Heart right ventricle (tissue), 16 donors: ENCODE data around the gene POLN. TPM values are rescaled to one million over a fixed set of nuclear protein-coding genes. Genes with fewer than 3 reads are reported as not detected.

Source experiments
- ATAC-seq, 8 donors: fragments of 200-7000 bp; cut with Tn5 transposase; one replicate each; pipeline ENCODE4 v1.9.1; 2020; ENCODE audit warnings: mild to moderate bottlenecking in 8 of 8, moderate library complexity in 8 of 8, moderate number of reproducible peaks in 1 of 8
- DNase-seq, 2 donors: peaks; one replicate each; pipeline ENCODE4 v3.0.0-alpha.2; 2020
- H3K27ac ChIP-seq, 10 donors: fragments of 200-600 bp; sonication (generic) in 2 of 10; one replicate each; pipeline versions ENCODE4 v1.5.0 to v1.8.0; 2020 to 2022; ENCODE audit warnings: mild to moderate bottlenecking in 3 of 10
- H3K27me3 ChIP-seq, 7 donors: fragments of 200-600 bp; one replicate each; pipeline ENCODE4 v1.8.0; 2021 to 2022; ENCODE audit warnings: mild to moderate bottlenecking in 2 of 7
- H3K36me3 ChIP-seq, 9 donors: fragments of 200-600 bp; sonication (generic) in 1 of 9; one replicate each; pipeline versions ENCODE4 v1.5.0 to v1.8.0; 2020 to 2022; ENCODE audit warnings: mild to moderate bottlenecking in 2 of 9
- H3K4me1 ChIP-seq, 9 donors: fragments of 200-600 bp; sonication (generic) in 1 of 9; one replicate each; pipeline versions ENCODE4 v1.5.0 to v1.8.0; 2020 to 2022; ENCODE audit warnings: mild to moderate bottlenecking in 4 of 9
- H3K4me3 ChIP-seq, 10 donors: fragments of 200-600 bp; sonication (generic) in 2 of 10; one replicate each; pipeline versions ENCODE4 v1.5.0 to v1.8.0; 2020 to 2022; ENCODE audit warnings: mild to moderate bottlenecking in 7 of 10, moderate library complexity in 2 of 10
- H3K9me3 ChIP-seq, 11 donors: fragments of 200-600 bp in 10 of 11; sonication (generic) in 2 of 11; one replicate each; pipeline versions ENCODE4 v1.5.0 to v1.8.0; 2013 to 2022; ENCODE audit warnings: mild to moderate bottlenecking in 2 of 11, control low read depth in 1 of 11, moderate library complexity in 1 of 11
- WGBS, 2 donors: extraction: QIAGEN DNeasy Blood & Tissue Kit; methylation state at CpG; one replicate each; pipeline ENCODE4 v1.1.7; 2013; ENCODE audit warnings: inconsistent platforms in 1 of 2; 5-methylcytosine and 5-hydroxymethylcytosine counted together
- intact Hi-C, 10 donors: fragments of 100-400 bp; cut with DNase I; formaldehyde crosslinking; loops; one replicate each; pipeline versions ENCODE4 v1.11.1 to v1.14.2; 2022
- polyA plus RNA-seq, 2 donors: library from polyadenylated mRNA; stranded (reverse); fragments of 200-250 nt; gene quantifications; one replicate each; pipeline ENCODE4 v1.2.3, GENCODE V29; 2013
- total RNA-seq, 10 donors: library from RNA; stranded (reverse); fragmentation: NEBNext Ultra II Directional in 3 of 10; extraction: Animal tissue kit (Norgen Biotek cat#: 25700) in 3 of 10; gene quantifications; one replicate each; pipeline versions ENCODE4 v1.2.1 to v1.2.4, GENCODE V29; 2021 to 2023
- TF ChIP-seq, protein P1 (sequence below), 9 donors: fragments of 200-600 bp; sonication (generic) in 2 of 9; IDR thresholded peaks; one replicate each; pipeline versions ENCODE4 v1.5.0 to v1.8.0; 2021 to 2022; ENCODE audit warnings: antibody characterized with exemption in 9 of 9, mild to moderate bottlenecking in 5 of 9, moderate library complexity in 1 of 9
- donor health status: Arrhythmogenic right ventricular cardiomyopathy.
- donor health status: ischemic (EF 13 %, LVEDD 7.1; RV severe dilation, severe dysfunction).
- donor health status: healthy with polysubstance abuse.
- donor health status: DM: no; HTN: yes; CAD: no.
- donor health status: DM: no; HTN: no; CAD: no.
- donor health status: ischemic (EF 25% LVEDD 6.9; RV normal size, moderate dysfunction).
- donor health status: ischemic (EF 25% LVEDD 5.7; RV mildly dilated, moderate dysfunction).
- donor health status: healthy.
- donor health status: DM: yes; HTN: yes; CAD: no.
- donor health status: Ischemic cardiomyopathy.
- donor health status: ischemic (EF 35%, LVEDD 5.7; RV mildly dilated, moderate dysfunction).
- donor health status: nonischemic (EF 11% LVEDD 7.7; RV severe dilation, severe dysfunction).
- donor health status: DM: yes; HTN: yes; CAD: no.
- donor health status: PGD.
- donor health status: ischemic (EF 29% LVEDD 5.4; RV normal size, mild dysfunction).
- donor health status: nonischemic (EF 23%, LVEDD 6.1; RV moderate dilation, normal function).

The POLN gene
- total and polyA plus RNA-seq, 12 donors, result 0.97 to 3.1 (median 2.1) TPM

DNA sequence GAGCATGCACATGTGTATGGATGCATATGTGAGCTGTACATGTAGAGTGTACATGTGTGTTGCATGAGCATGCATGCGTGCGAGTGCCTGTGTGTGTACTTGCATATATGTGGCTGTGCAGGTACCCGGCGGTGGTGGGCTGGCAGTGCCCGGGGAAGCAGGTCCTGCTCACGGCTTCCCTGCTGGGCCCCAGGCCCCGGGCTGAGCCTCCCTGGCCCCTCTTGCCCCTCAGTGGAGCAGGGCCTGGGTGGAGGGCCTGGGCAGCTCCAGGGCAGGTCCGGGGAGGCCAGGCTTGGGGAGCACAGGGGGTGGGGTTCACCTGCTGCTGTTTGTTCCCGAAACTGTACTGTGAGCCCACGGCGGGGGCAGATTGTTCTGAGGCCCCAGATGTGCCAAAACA is 173.4 kb downstream of the POLN start:
- H3K4me3 ChIP-seq, result no peak overlapping the region
- DNase-seq (no peak), ATAC-seq (no peak)
- H3K27me3 ChIP-seq, result peaks cover 0 to 22% (median 14%) of the 10 kb centered on the region in 7 donors
- intact Hi-C loops, result no loop called here
- no peak overlapping the region for H3K27ac ChIP-seq
- H3K4me1 ChIP-seq, result no peaks in the 10 kb centered on the region
- H3K9me3 ChIP-seq, result no peaks in the 10 kb centered on the region
- TF ChIP-seq, protein P1, sequence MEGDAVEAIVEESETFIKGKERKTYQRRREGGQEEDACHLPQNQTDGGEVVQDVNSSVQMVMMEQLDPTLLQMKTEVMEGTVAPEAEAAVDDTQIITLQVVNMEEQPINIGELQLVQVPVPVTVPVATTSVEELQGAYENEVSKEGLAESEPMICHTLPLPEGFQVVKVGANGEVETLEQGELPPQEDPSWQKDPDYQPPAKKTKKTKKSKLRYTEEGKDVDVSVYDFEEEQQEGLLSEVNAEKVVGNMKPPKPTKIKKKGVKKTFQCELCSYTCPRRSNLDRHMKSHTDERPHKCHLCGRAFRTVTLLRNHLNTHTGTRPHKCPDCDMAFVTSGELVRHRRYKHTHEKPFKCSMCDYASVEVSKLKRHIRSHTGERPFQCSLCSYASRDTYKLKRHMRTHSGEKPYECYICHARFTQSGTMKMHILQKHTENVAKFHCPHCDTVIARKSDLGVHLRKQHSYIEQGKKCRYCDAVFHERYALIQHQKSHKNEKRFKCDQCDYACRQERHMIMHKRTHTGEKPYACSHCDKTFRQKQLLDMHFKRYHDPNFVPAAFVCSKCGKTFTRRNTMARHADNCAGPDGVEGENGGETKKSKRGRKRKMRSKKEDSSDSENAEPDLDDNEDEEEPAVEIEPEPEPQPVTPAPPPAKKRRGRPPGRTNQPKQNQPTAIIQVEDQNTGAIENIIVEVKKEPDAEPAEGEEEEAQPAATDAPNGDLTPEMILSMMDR (IDR thresholded peaks at IDR 0.05), result no peak
- 88 to 93% methylated on average over 11 of the region's 11 CpGs for WGBS, 2 donors
- H3K36me3 ChIP-seq, result no peaks in the 10 kb centered on the region

DNA sequence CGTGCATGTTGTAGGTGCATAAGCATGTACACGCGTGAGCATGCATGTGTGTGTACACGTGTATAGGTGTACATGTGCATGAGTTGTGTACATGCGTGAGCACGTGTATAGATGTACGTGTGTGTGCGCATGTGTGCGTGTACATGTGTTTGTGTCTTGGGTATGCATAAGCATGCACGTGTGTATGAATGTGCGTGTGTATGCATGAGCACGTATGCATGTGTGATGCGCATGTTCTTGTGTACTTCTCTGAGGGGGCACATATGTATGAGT is 173.8 kb downstream of the POLN start:
- H3K9me3 ChIP-seq, result no peaks in the 10 kb centered on the region
- ATAC-seq (no peak), DNase-seq (no peak)
- H3K27ac ChIP-seq, result no peak overlapping the region
- H3K4me1 ChIP-seq, result no peaks in the 10 kb centered on the region
- H3K4me3 ChIP-seq, result no peak overlapping the region
- TF ChIP-seq, protein P1 (IDR thresholded peaks at IDR 0.05), result no peak
- peaks cover 0 to 25% (median 14%) of the 10 kb centered on the region in 7 donors for H3K27me3 ChIP-seq
- WGBS, 2 donors, result 95 to 98% methylated on average over 13 of the region's 13 CpGs
- intact Hi-C loops, result no loop called here
- H3K36me3 ChIP-seq, result no peaks in the 10 kb centered on the region

DNA sequence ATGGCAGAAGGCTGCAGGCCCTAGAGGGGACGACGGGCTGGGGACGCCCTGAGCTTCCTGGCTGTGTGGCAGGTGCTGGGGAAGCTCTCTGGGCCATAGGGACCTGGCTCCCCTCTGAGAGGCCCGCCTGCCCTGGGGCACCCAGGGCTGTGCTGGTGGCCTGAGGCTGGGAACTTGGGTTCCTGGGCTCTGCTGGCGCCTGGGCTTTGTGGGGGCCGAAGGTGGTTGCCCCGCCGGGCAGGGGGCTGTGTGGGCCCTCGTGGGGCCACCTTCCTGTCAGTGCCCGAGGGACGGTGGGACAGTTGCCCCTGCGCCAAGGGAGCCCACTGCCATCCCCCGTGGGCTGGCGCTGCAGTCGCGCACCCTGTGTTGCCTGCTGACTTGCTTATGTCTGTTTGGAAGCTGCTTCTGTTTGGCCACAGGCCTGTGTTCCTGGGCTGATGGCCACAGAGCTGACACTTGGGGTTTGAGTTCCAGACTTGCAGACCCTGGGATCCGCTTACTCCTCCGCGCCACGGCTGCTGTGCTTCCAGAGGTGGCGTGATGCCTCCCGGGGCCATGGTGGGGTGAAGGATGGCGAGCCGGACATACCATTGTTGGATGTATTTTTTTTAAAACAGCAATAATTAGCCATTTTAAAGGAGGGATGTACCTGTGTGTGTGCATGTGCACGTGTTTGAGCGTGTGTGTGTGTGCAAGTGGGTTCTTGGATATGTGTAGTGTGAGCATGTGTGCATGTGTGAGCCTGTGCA is 174.3 kb downstream of the POLN start:
- Histone ChIP-seq H3K4me1 (no peaks in the 10 kb centered on the region), H3K9me3 (no peaks in the 10 kb centered on the region), H3K27me3 (peaks cover 0 to 27% (median 16%) of the 10 kb centered on the region in 7 donors), H3K27ac (no peak overlapping the region), H3K4me3 (no peak overlapping the region), H3K36me3 (no peaks in the 10 kb centered on the region)
- WGBS, 2 donors, result 79 to 82% methylated on average over 25 to 26 of the region's 26 CpGs
- no peak for DNase-seq
- TF ChIP-seq, protein P1 (IDR thresholded peaks at IDR 0.05), result no peak
- no peak for ATAC-seq
- intact Hi-C loops, result no loop called here

DNA sequence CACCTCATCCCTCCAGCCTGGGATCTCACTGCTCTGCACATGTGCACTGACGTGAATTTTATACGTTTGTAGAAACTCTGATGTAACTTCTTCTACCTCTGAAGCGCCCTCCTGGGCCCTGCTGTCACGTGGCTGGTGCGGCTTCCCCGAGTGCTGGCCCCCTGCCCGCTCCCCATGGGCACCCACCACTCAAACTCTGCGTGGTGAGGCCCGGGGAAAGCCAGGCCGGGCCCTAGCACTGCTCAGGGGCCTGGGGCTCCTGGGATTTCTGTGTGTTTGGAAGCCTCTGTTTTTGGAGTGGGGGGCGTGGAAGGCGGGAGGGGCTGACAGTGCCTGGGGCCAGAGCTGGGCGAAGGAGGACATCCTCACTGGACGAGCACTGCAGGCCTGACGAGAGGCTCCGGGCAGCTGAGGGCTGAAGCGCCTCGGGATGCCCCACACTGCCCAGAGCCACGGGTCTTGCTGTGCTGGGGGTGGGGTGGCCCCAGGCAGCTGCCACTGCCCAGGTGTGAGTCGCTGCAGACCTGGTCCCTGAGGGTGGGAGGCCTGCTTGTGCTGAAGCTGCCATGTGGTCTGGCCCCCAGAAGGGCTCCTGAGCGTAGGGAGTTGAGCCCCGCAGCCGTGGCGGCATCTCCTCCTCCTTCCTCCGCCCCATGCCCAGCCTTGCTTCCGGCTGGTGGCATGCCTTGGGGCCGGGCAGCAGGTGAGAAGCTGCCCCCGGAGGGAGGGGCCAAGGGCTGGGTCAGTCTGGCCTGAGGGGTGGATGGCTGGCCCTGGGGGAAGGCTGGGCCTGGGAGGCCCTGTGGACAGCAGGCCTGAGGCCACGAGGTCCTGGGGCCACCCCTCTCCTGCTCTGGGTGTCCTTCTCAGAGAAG is 175.1 kb downstream of the POLN start:
- Histone ChIP-seq H3K4me1 (no peaks in the 10 kb centered on the region), H3K27me3 (peaks cover 0 to 32% (median 21%) of the 10 kb centered on the region in 7 donors), H3K27ac (no peak overlapping the region), H3K9me3 (no peaks in the 10 kb centered on the region), H3K4me3 (no peak overlapping the region), H3K36me3 (no peaks in the 10 kb centered on the region)
- intact Hi-C loops, result no loop called here
- 87 to 91% methylated on average over 27 to 29 of the region's 29 CpGs for WGBS, 2 donors
- TF ChIP-seq, protein P1 (IDR thresholded peaks at IDR 0.05), result no peak
- no peak for ATAC-seq
- no peak for DNase-seq
